ENCODE data around the gene COL23A1. TPM values are rescaled to one million over a fixed set of nuclear protein-coding genes. Genes with fewer than 3 reads are reported as not detected.

COL23A1 gene
- total RNA-seq, 1 experiment from 2014 or later = not detected

GRCh38 chr5:178416919-178417318 lies 173.3 kb downstream of the COL23A1 start:
- intact Hi-C loops (cut with micrococcal nuclease; ENCODE audit: unreplicated experiment) = no loop called here
- H3K4me1 Mint-ChIP-seq (ENCODE audit: low read depth, unreplicated experiment) = no peaks in the 10 kb centered on the region
- CTCF ChIA-PET = no interaction called here
- BruUV-seq (replicated peaks) = no TSS peak
- no peak for TF ChIP-seq CTCF (IDR thresholded peaks at IDR 0.05; ENCODE audit: unreplicated experiment)
- no peaks in the 10 kb centered on the region for H3K36me3 Mint-ChIP-seq (ENCODE audit: insufficient read depth, unreplicated experiment)
- no peak overlapping the region for H3K4me3 Mint-ChIP-seq (ENCODE audit: low read depth, unreplicated experiment)
- H3K27me3 Mint-ChIP-seq (ENCODE audit: unreplicated experiment) = peaks cover 16% of the 10 kb centered on the region
- DNase-seq = no peak
- no peak overlapping the region for H3K27ac Mint-ChIP-seq (ENCODE audit: unreplicated experiment)
- no peaks in the 10 kb centered on the region for H3K9me3 Mint-ChIP-seq (ENCODE audit: low read depth, unreplicated experiment)

GRCh38 chr5:178416206-178416882 lies 173.8 kb downstream of the COL23A1 start:
- CTCF ChIA-PET = no interaction called here
- no TSS peak for BruUV-seq (replicated peaks)
- DNase-seq = no peak
- TF ChIP-seq CTCF (IDR thresholded peaks at IDR 0.05; ENCODE audit: unreplicated experiment) = no peak
- no peak overlapping the region for H3K27ac Mint-ChIP-seq (ENCODE audit: unreplicated experiment)
- H3K36me3 Mint-ChIP-seq (ENCODE audit: insufficient read depth, unreplicated experiment) = no peaks in the 10 kb centered on the region
- peaks cover 16% of the 10 kb centered on the region for H3K27me3 Mint-ChIP-seq (ENCODE audit: unreplicated experiment)
- H3K4me1 Mint-ChIP-seq (ENCODE audit: low read depth, unreplicated experiment) = no peaks in the 10 kb centered on the region
- intact Hi-C loops (cut with micrococcal nuclease; ENCODE audit: unreplicated experiment) = no loop called here
- no peaks in the 10 kb centered on the region for H3K9me3 Mint-ChIP-seq (ENCODE audit: low read depth, unreplicated experiment)
- no peak overlapping the region for H3K4me3 Mint-ChIP-seq (ENCODE audit: low read depth, unreplicated experiment)

GRCh38 chr5:178415353-178415752 lies 174.8 kb downstream of the COL23A1 start:
- no peak overlapping the region for H3K4me3 Mint-ChIP-seq (ENCODE audit: low read depth, unreplicated experiment)
- BruUV-seq (replicated peaks) = no TSS peak
- no peak for TF ChIP-seq CTCF (IDR thresholded peaks at IDR 0.05; ENCODE audit: unreplicated experiment)
- CTCF ChIA-PET = no interaction called here
- no peak for DNase-seq
- no peaks in the 10 kb centered on the region for H3K4me1 Mint-ChIP-seq (ENCODE audit: low read depth, unreplicated experiment)
- intact Hi-C loops (cut with micrococcal nuclease; ENCODE audit: unreplicated experiment) = no loop called here
- H3K27ac Mint-ChIP-seq (ENCODE audit: unreplicated experiment) = no peak overlapping the region
- H3K27me3 Mint-ChIP-seq (ENCODE audit: unreplicated experiment) = peaks cover 16% of the 10 kb centered on the region
- H3K36me3 Mint-ChIP-seq (ENCODE audit: insufficient read depth, unreplicated experiment) = no peaks in the 10 kb centered on the region
- no peaks in the 10 kb centered on the region for H3K9me3 Mint-ChIP-seq (ENCODE audit: low read depth, unreplicated experiment)

- TF ChIP-seq CTCF (IDR thresholded peaks at IDR 0.05; ENCODE audit: unreplicated experiment) = no peak
- H3K4me3 Mint-ChIP-seq (ENCODE audit: low read depth, unreplicated experiment) = no peak overlapping the region
- no peaks in the 10 kb centered on the region for H3K9me3 Mint-ChIP-seq (ENCODE audit: low read depth, unreplicated experiment)
- intact Hi-C loops (cut with micrococcal nuclease; ENCODE audit: unreplicated experiment) = no loop called here
- BruUV-seq (replicated peaks) = no TSS peak
- CTCF ChIA-PET = no interaction called here
- no peaks in the 10 kb centered on the region for H3K4me1 Mint-ChIP-seq (ENCODE audit: low read depth, unreplicated experiment)
- peaks cover 6% of the 10 kb centered on the region for H3K27me3 Mint-ChIP-seq (ENCODE audit: unreplicated experiment)
- no peak for DNase-seq
- no peak overlapping the region for H3K27ac Mint-ChIP-seq (ENCODE audit: unreplicated experiment)
- H3K36me3 Mint-ChIP-seq (ENCODE audit: insufficient read depth, unreplicated experiment) = no peaks in the 10 kb centered on the region
These were observed 176.2 kb downstream of the COL23A1 start for GRCh38 chr5:178413988-178414387.
